OCI-LY1 (cell line): ENCODE data around the gene DNM2.

ENCODE experiments used
- H2AFZ ChIP-seq: fragments of 200-600 bp; sonication (generic), shearing (Covaris generic); 2 replicates; pipeline ENCODE4 v1.6.0; 2014; ENCODE audit warnings: antibody characterized with exemption, mild to moderate bottlenecking, low read length
- H3F3A ChIP-seq: fragments of 200-600 bp; sonication (generic), shearing (Covaris generic); 2 replicates; pipeline ENCODE4 v1.6.0; 2014; ENCODE audit warnings: mild to moderate bottlenecking, antibody characterized with exemption, low read length, moderate library complexity; ENCODE audit not compliant: insufficient read depth
- H3K27ac ChIP-seq: fragments of 200-600 bp; sonication (generic); 2 replicates; pipeline ENCODE4 v1.5.1; 2014; ENCODE audit warnings: low read length, mixed run types, mild to moderate bottlenecking, low read depth; ENCODE audit not compliant: poor library complexity, severe bottlenecking
- H3K27me3 ChIP-seq: fragments of 200-600 bp; sonication (generic); 2 replicates; pipeline ENCODE4 v1.6.0; 2014; ENCODE audit warnings: antibody characterized with exemption, mild to moderate bottlenecking, low read length, moderate library complexity; ENCODE audit not compliant: insufficient read depth
- H3K36me3 ChIP-seq: fragments of 200-600 bp; sonication (generic); 2 replicates; pipeline ENCODE4 v1.6.1; 2014; ENCODE audit warnings: mild to moderate bottlenecking, antibody characterized with exemption, low read length, moderate library complexity, mixed read lengths; ENCODE audit not compliant: insufficient read depth
- H3K4me1 ChIP-seq: fragments of 200-600 bp; sonication (generic); 2 replicates; pipeline ENCODE4 v1.5.1; 2014; ENCODE audit warnings: mild to moderate bottlenecking, low read length, moderate library complexity; ENCODE audit not compliant: insufficient read depth, severe bottlenecking
- H3K4me2 ChIP-seq: fragments of 200-600 bp; sonication (generic), shearing (Covaris generic); 2 replicates; pipeline ENCODE4 v1.6.1; 2014; ENCODE audit warnings: low read length
- H3K4me3 ChIP-seq: fragments of 200-600 bp; sonication (generic); 2 replicates; pipeline ENCODE4 v1.5.1; 2014; ENCODE audit warnings: low read length, low read depth, mild to moderate bottlenecking, mixed read lengths; ENCODE audit not compliant: poor library complexity, severe bottlenecking
- H3K79me2 ChIP-seq: fragments of 200-600 bp; shearing (Covaris generic); 2 replicates; pipeline ENCODE4 v1.6.1; 2016; ENCODE audit warnings: mixed run types, low read length, mixed read lengths; ENCODE audit not compliant: insufficient read depth
- H3K9ac ChIP-seq: fragments of 200-600 bp; sonication (generic), shearing (Covaris generic); 2 replicates; pipeline ENCODE4 v1.6.1; 2014; ENCODE audit warnings: mild to moderate bottlenecking, low read length, mixed read lengths
- H3K9me2 ChIP-seq: fragments of 200-600 bp; sonication (generic), shearing (Covaris generic); 2 replicates; pipeline ENCODE4 v1.6.1; 2014; ENCODE audit warnings: low read depth, mild to moderate bottlenecking, low read length, mixed read lengths
- H3K9me3 ChIP-seq: fragments of 200-600 bp; shearing (Covaris generic); 2 replicates; pipeline ENCODE4 v1.6.1; 2014; ENCODE audit warnings: low read length, mixed read lengths
- H4K20me1 ChIP-seq: fragments of 200-600 bp; sonication (generic), shearing (Covaris generic); 2 replicates; pipeline ENCODE4 v1.6.0; 2016; ENCODE audit warnings: mild to moderate bottlenecking, low read length; ENCODE audit not compliant: insufficient read depth
- CTCF ChIP-seq: fragments of 200-600 bp; sonication (generic), shearing (Covaris generic); IDR thresholded peaks from 2 replicates; pipeline ENCODE4 v1.5.1; 2017; ENCODE audit warnings: mild to moderate bottlenecking, antibody characterized with exemption, low read length, moderate library complexity, mixed read lengths
- EZH2 ChIP-seq: fragments of 200-600 bp; sonication (generic), shearing (Covaris generic); IDR thresholded peaks from 2 replicates; pipeline ENCODE4 v1.8.0; 2017; ENCODE audit warnings: borderline replicate concordance, mixed run types, mild to moderate bottlenecking, antibody characterized with exemption, low read length, moderate library complexity, mixed read lengths

Gene DNM2

GRCh38 chr19:10747674-10748073 lies 29.8 kb downstream of the DNM2 start:
- TF ChIP-seq CTCF (no peak), EZH2 (no peak)
- Histone ChIP-seq H3K9me2 (no peaks in the 10 kb centered on the region), H4K20me1 (no peaks in the 10 kb centered on the region), H3K4me2 (no peak overlapping the region), H3K36me3 (no peaks in the 10 kb centered on the region), H3K9me3 (no peaks in the 10 kb centered on the region), H3F3A (no peaks in the 10 kb centered on the region), H3K27ac (no peak overlapping the region), H3K27me3 (no peaks in the 10 kb centered on the region), H3K79me2 (peaks cover 28% of the 10 kb centered on the region), H3K9ac (no peak overlapping the region), H3K4me3 (no peak overlapping the region), H2AFZ (no peak overlapping the region), H3K4me1 (peaks cover 5% of the 10 kb centered on the region)

- peaks cover 5% of the 10 kb centered on the region for H3K4me1 ChIP-seq
- H3K27me3 ChIP-seq = no peaks in the 10 kb centered on the region
- no peaks in the 10 kb centered on the region for H3K9me2 ChIP-seq
- H3K9me3 ChIP-seq = no peaks in the 10 kb centered on the region
- no peaks in the 10 kb centered on the region for H4K20me1 ChIP-seq
- TF ChIP-seq CTCF (no peak), EZH2 (no peak)
- H3K9ac ChIP-seq = no peak overlapping the region
- H3K27ac ChIP-seq = no peak overlapping the region
- H2AFZ ChIP-seq = no peak overlapping the region
- no peak overlapping the region for H3K4me3 ChIP-seq
- H3K4me2 ChIP-seq = no peak overlapping the region
- peaks cover 22% of the 10 kb centered on the region for H3K79me2 ChIP-seq
- no peaks in the 10 kb centered on the region for H3F3A ChIP-seq
- H3K36me3 ChIP-seq = no peaks in the 10 kb centered on the region
Measured at GRCh38 chr19:10748195-10748926, 30.5 kb downstream of the DNM2 start.

- no peak overlapping the region for H3K27ac ChIP-seq
- no peaks in the 10 kb centered on the region for H4K20me1 ChIP-seq
- no peaks in the 10 kb centered on the region for H3K9me2 ChIP-seq
- H3K4me2 ChIP-seq = no peak overlapping the region
- no peak overlapping the region for H2AFZ ChIP-seq
- H3K9me3 ChIP-seq = no peaks in the 10 kb centered on the region
- H3K4me1 ChIP-seq = peaks cover 5% of the 10 kb centered on the region
- no peaks in the 10 kb centered on the region for H3F3A ChIP-seq
- no peak overlapping the region for H3K9ac ChIP-seq
- peaks cover 22% of the 10 kb centered on the region for H3K79me2 ChIP-seq
- no peak overlapping the region for H3K4me3 ChIP-seq
- H3K36me3 ChIP-seq = no peaks in the 10 kb centered on the region
- H3K27me3 ChIP-seq = no peaks in the 10 kb centered on the region
- TF ChIP-seq EZH2 = no peak
- TF ChIP-seq CTCF = no peak
Measured at GRCh38 chr19:10748927-10749434, 31.1 kb downstream of the DNM2 start.
